Urothelium cell line (cell line): ENCODE results near the gene THOC2.
"Not testable (repeated sequence)": the region's sequence is repeated elsewhere in the genome, so short reads cannot be mapped to it uniquely, and the experiment has no call there.

Source experiments
- DNase-seq: peaks from one replicate; pipeline ENCODE4 v3.0.0; 2011; ENCODE audit warnings: low spot score, mixed read lengths
- FAIRE-seq: peaks from 2 replicates; lab custom pipeline; 2011; peaks lifted over from hg19 to GRCh38; lab: Jason Lieb, UNC

THOC2 gene

DNA sequence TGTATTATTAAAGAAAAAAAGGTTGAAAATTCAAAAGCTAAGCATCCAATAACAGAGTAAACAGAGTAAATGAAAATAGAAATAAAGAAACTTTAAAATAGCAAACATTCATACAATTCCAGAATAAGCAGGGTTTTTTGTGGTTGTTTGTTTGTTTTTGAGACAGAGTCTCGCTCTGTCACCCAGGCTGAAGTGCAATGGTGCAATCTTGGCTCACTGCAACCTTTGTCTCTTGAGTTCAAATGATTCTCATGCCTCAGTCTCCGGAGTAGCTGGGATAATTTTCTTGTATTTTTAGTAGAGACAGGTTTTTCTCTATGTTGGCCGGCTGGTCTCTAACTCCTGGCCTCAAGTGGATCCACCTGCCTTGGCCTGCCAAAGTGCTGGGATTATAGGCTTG is 6.6 kb upstream of the THOC2 start:
- FAIRE-seq: no peak
- no peak for DNase-seq

DNA sequence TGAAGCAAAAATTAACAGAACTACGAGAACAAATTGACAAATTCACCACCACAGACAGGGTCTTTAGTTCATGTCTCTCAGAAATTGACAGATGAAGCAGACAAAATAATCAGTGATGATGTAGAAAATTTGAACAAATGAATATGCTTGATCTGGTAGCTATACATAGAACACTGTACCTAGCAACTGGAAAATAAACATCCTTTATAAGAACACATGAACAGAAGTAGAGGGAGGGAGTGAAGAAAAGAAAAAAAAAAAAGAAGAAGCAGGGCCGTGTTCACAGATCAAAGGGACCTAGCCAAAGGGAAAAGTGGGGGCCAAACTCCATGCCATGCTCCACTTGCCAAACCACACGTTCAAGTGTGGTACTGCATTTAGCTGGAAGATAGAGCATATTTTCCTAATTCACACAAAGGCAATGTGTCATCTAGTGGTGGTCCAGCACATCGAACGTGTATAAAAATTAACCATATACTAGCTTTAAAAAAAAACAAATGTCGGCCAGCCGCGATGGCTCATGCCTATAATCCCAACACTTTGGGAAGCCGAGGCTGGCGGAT is 5.6 kb upstream of the THOC2 start:
- DNase-seq: peak; percentile 3

DNA sequence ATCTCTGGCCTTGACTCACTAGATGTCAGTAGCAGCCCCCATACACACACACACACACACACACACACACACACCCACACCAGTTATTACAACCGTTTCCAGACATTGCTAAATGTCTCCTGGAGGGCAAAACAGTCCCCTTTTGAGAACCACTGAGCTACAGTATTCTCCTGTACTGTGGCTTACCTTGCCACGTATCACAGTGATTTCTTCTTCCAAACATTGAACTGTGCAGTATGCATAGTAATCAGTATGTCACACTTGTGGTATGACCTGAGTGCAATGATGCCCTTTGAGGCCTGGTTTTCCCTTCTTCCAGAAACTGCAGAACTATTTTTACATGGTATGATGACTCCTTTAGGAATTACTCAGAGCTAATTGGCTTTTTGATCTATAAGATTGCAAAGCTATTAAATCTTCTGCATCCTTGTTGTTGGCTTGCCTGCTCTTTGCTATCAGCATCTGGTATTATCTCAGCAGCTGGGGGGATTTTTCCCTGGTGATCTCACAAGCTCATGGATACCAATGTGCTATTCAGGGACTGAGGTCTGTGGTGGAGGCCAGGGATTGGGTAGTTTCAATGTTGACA is 3.6 kb upstream of the THOC2 start:
- no peak for FAIRE-seq
- no peak for DNase-seq

More for the DNA sequence above, 5.6 kb upstream of the THOC2 start:
- FAIRE-seq: no peak

DNA sequence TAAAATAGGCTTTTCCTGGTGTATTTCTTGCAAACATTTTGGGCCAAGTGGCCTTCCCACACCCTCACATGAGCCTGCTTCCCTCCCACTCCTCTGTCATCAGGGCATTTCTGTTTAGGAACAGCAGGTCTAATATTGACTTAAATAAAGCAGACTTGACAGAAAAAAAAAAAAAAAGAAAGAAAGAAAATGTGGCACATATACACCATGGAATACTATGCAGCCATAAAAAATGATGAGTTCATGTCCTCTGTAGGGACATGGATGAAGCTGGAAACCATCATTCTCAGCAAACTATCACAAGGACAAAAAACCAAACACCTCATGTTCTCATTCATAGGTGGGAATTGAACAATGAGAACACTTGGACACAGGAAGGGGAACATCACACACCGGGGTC is 2.3 kb upstream of the THOC2 start:
- DNase-seq, FAIRE-seq: not testable (repeated sequence)

DNA sequence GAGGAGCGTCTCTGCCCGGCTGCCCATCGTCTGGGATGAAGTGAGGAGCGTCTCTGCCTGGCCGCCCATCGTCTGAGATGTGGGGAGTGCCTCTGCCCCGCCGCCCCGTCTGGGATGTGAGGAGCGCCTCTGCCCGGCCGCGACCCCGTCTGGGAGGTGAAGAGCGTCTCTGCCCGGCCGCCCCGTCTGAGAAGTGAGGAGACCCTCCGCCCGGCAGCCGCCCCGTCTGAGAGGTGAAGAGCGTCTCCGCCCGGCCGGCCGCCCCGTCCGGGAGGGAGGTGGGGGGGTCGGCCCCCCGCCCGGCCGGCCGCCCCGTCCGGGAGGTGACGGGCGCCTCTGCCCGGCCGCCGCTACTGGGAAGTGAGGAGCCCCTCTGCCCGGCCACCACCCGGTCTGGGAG is 1.2 kb upstream of the THOC2 start:
- not testable (repeated sequence) for DNase-seq, FAIRE-seq

DNA sequence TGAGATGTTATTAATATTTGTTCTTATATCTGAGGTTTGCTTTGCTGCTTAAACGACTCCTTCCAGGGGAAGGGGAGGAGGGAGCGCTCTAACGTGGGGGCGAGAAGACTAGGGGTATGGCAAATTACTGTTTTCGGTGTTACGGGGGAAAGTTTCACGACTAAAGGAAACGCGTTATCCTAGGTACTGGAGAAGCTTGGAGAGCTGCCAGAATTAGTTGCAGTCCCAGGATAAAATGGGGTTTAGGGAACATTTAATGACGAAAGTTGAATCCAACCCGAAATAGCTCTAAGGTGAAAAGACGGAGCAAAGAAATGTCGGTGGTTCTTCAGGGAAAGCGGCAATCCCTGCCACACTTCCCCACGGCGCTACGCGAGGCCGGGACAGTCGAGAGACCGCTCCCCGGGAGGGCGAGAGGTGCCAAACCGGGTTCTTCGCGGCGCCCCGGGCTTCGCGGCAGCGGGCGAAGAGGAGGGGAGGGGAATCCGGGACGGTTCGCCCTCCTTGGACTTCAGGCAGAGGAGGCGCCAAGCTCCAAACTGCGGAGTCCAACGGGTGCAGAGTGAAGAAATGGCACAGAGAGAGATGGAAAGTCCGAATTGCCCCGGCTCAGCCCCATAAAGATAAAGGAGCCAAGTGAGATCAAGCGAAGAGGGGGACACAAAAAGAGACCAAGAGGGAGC is 724 bp downstream of the THOC2 start:
- no peak for FAIRE-seq
- DNase-seq: peak; percentile 2

DNA sequence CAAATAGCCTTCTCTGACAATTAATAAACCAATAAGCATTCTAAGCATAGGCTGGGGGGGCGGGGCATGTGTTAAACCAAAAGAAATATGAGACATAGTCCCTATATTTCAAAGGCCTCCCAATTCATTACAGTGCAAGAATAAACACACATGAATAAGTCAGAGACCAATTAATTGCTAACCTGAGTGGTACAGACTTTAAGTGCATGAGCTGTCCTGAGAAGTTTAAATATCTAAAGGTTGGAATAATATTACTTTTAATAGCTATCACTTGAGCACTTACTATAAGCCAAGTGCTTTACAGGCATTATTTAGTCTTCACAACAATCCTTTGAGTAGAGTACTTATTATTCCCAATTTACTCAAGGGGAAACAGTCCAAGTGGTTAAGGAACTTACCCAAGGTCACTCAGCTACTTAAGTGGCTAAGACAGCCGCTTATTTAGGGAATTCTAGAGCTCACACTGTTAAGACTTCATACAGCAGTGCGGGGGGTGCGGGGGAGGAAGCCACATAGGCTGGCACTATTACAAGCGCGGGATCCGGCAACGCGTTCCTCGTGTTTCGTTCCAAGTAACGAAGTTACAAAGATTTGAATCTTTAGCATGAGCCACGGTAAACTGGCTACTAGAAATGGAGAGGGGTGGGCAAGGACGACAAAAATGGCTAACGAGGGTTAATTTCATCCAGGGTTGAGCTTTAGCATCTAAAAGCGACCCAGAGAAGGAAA is 1.4 kb downstream of the THOC2 start:
- DNase-seq: peak; percentile 0
- no peak for FAIRE-seq

DNA sequence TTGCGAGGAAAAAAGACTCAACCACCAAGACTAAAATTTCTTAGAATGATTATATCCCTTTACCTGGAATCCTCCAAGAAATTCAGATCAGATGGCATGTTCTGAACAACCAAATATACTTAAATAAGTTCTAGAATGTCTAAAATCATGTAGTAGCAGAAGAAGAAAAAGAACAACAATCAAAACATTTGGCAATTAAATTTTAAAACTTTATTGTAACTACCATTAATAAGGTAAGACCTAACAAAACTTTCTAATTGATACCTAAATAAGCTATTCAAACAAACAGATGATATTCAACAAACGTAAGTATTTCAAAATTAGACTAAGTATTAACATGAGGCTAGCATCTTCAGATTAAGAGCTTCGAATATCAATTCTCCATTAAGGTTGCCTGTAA is 4.3 kb downstream of the THOC2 start:
- no peak for FAIRE-seq

DNA sequence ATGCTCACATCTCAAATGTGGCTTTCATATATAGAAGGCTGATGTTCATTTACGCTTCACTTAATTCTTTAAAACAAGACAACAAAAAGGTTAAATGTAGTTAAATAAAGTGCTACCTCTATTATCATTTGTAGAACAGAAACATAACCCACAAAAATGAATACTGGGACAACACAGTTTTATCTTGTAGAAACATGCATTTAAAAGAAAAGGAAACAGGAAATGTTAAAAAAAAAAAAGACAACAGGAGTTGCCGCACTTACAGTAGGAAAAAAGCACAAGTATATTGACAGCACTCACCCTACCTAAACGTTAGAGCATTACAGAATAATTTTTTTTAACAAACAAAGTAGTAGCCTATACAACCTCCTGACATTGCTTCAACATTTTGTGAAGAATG is 4.8 kb downstream of the THOC2 start:
- DNase-seq (no peak), FAIRE-seq (no peak)

More for the DNA sequence above, 4.3 kb downstream of the THOC2 start:
- no peak for DNase-seq

DNA sequence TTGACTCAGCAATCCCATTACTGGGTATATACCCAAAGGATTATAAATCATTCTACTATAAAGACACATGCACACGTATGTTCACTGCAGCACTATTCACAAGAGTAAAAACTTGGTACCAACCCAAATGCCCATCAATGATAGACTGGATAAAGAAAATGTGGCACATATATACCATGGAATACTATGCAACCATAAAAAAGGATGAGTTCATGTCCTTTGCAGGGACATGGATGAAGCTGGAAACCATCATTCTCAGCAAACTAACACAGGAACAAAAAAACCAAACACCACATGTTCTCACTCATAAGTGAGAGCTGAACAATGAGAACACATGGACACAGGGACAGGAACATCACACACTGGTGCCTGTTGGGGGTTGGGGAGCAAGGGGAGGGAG is 10.7 kb downstream of the THOC2 start:
- FAIRE-seq, DNase-seq: not testable (repeated sequence)

DNA sequence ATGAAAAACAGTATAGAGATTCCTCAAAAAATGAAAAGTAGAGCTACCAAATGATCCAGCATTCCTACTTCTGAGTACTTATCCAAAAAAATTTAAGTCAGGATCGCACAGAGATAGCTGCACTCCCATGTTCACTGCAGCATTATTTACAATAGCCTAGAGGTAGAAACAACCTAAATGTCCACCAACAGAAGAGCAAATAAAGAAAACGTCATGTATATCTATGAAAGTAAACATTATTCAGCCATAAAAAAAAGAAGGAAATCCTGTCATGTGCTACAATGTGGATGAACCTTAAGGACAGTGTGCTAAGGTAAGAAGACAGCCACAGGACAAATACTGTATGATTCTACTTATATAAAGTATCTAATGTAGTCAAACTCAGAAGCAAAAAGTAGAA is 12.4 kb downstream of the THOC2 start:
- DNase-seq: no peak
- FAIRE-seq: no peak

DNA sequence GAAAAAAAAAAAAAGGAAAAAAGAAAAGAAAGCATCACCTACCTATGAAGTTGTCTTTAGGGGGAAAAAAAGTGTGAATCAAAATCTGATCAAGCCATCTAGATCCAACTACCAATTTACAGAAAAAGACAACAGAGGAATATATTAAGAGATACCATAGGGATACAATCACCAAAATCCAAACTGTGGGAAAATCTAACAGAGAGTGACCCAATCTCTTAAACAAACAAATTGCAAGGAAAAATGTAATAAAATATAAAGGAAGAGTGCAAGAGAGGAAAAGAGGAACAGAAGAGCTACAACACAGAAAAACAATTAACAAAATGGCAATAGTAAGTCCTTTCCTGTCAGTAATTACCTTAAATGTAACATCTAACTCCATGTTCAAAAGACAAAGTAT is 19.0 kb downstream of the THOC2 start:
- FAIRE-seq: no peak
- DNase-seq: no peak

DNA sequence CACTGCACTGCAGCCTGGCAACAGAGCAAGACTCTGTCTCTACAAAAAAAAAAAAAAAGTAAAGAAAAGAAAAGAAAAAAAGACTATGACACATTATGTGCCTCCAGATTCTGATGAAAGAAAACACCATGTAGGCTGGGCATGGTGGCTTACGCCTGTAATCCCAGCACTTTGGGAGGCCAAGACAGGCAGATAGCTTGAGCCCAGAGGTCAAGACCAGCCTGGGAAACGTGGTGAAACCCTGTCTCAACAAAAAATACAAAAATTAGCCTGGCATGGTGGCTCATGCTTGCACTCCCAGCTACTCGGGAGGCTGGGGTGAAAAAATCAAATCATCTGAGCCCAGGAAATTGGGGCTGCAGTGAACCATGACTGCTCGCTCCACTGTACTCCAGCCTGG is 19.4 kb downstream of the THOC2 start:
- FAIRE-seq (no peak), DNase-seq (no peak)

DNA sequence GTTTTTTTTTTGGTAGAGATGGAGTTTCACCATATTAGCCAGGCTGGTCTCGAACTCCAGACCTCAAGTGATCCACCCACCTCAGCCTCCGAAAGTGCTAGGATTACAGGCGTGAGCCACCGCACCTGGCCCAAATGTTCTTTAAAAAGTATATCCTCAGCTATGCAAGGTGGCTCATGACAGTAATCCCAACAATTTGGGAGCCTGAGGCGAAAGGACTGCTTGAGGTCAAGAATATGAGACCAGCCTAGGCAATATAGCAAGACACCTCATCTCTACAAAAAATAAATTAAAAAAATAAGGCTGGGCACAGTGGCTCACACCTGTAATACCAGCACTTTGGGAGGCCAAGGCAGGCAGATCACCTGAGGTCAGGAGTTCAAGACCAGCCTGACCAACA is 21.7 kb downstream of the THOC2 start:
- not testable (repeated sequence) for FAIRE-seq, DNase-seq

DNA sequence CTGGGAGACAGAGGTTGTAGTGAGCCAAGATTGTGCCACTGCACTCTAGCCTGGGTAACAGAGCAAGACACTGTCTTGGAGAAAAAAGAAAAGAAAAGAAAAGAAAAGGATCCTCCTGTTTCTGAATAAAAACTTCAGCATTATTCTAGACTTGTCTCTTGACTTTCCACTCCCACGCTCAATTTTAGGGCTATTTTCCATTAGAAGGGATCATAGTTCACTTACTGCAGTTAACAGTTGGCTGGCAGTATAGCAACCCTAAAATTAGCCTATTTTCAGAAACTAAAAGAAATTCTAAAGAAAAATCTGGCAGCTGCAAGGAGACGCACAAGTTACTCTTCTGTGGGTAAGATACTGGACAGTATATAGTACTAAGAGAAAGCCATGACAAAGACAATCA is 28.1 kb downstream of the THOC2 start:
- DNase-seq: no peak
- no peak for FAIRE-seq

DNA sequence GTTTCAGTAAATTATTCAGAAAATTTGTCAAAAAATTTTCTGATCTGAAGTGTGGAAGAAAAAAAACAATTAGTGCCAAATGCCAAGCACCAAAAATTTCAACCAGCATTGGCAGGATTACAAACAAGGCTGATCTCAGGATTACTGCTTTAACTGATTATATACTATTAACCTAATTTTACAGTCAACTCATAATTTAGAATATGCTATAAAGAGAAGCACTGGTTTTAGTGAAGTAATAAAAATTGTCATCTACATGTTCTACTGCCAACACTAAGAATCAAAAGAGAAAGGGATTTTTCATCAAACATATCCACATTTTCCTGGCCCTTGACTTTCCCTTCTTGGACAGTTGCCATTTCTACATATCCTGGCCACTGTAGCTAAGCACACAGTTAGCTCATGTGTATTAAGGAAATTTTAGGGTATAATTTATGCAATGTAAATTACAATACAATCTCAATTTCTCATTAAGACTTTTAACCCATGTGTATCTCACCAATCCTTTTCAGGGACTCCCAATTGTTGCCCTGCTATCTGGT is 33.8 kb downstream of the THOC2 start:
- DNase-seq: no peak
- no peak for FAIRE-seq

DNA sequence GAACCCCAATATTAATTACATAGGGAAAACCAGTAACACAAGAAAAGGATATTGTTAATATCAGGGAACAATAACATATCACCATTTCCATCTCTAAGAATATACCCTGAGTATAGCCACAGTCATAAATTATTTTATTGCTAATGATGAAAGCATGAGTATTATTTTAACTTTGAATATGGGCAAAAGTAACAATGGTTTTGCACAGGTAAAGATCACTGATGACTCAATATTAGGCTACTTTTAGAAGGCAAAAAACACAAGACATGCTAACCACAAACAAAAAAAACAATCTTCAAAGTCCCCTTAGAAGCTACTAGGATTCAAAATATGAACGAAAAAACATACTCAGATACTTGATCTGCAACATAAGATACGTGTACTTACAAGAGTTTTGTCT is 36.5 kb downstream of the THOC2 start:
- no peak for FAIRE-seq
- DNase-seq: no peak

DNA sequence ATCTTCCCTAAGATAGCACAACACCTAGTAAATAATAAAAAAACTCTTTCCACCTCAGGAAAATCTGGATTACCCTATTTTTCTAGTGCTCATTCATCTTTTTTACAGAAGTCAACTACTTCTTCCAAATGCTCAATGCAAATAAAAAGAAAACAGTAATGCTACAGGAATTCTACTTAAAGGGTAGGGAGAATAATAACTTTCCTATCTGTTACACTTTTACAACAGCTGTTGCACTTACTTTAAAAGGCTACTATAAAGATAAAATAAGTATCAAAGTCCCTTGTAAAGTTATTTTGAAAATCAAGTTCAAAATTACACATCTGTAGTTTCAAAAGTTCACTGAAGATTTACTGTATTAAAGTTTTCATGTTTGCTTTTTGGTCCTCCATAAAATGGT is 37.6 kb downstream of the THOC2 start:
- FAIRE-seq (no peak), DNase-seq (no peak)

DNA sequence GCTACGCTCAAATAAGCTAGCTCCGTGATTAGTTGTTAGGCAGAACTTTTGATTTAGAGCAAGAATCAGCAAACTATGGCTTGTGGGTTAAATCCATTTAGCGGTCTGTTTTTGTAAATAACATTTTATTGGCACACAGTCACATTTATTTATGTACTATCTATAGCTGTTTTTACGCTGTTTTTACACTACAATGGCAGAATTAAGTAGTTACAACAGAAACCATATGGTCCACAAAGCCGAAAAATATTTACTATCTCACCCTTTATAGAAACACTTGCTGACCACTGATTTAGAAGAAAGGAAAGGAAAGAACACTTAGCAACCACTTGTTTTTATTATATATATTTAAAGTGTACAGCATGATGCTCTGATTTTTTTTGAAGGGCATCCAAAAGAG is 41.1 kb downstream of the THOC2 start:
- no peak for FAIRE-seq

DNA sequence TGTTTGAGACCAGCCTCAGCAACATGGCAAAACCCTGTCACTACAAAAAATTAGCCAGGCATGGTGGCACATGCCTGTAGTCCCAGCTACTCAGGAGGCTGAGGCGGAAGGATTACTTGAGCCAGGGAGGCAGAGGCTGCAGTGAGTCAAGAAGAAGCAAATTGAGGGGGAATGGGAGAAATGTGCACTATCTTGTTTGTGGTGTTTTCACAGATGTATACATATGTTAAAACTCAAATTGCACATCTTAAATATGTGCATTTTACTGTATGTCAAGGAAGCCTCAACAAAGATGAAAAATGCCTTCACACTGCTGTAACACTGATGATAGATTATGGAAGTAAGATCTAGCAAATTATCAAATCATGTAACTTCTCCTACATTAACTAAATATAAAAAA is 44.3 kb downstream of the THOC2 start:
- FAIRE-seq: no peak
- no peak for DNase-seq

More for the DNA sequence above, 41.1 kb downstream of the THOC2 start:
- no peak for DNase-seq

DNA sequence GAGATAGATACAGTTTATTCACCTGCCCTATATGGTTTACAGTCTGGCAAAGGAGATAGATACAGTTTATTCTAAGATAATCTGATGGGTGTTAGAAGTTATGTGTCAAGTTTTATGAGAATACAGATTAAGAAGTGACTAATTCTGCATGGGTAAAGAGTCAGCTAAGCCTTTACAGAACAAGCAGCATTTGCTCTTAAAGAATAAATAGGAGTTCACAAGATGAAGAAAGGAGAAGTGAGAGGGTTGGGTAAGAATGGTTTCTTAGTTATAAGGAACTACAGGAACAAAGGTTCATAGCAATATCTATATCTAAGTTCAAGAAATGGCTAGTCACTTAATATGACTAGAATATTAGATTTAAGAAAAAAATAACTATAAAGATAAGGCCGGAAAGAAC is 47.6 kb downstream of the THOC2 start:
- FAIRE-seq: no peak
- DNase-seq: no peak

DNA sequence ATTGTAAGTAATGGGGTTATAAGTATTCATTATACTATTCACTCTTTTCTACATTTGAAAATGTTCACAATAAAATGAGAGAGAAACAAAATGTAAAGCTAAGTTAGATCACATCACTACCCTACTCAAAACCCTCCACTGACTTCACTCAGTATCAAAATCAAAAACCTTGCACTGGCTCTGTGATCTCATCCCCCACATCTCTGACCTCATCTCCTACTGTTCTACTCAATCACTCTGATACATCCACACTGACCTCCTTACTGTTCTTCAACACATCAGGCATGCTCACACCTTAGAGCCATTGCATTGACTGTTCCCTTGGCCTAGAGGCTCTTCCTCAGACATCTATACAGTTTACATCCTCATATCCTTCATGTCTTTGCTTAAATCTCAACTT is 50.7 kb downstream of the THOC2 start:
- FAIRE-seq (no peak), DNase-seq (no peak)
